HG02973 (cell line): ENCODE measurements around the gene SPRYD4.
A peak's percentile ranks its signal among the peaks of the same experiment; 100 is the strongest.
"Not testable (repeated sequence)": the region's sequence is repeated elsewhere in the genome, so short reads cannot be mapped to it uniquely, and the experiment has no call there.

Experiments used
- ATAC-seq: cut with Tn5 transposase; IDR thresholded peaks from one replicate; pipeline ENCODE4 v1.9.1; 2021; ENCODE audit warnings: moderate library complexity; ENCODE audit not compliant: unreplicated experiment

SPRYD4 gene

DNA sequence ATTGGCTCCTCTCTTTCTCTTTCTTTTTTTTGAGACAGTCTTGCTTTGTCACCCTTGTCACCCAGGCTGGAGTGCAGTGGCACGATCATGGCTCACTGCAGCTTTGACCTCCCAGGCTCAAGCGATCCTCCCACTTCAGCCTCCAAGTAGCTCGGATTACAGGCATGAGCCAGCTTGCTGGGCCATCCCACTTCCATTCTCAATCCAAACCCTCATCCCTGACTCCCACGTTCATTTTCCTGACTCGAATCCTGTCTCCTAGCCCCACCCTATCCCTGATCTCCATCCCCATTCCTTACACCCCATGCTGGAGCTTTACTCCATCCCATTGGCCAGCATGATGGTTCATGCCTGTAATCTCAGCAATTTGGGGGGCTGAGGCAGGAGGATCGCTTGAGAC is 7.8 kb downstream of the SPRYD4 start:
- no peak for ATAC-seq

DNA sequence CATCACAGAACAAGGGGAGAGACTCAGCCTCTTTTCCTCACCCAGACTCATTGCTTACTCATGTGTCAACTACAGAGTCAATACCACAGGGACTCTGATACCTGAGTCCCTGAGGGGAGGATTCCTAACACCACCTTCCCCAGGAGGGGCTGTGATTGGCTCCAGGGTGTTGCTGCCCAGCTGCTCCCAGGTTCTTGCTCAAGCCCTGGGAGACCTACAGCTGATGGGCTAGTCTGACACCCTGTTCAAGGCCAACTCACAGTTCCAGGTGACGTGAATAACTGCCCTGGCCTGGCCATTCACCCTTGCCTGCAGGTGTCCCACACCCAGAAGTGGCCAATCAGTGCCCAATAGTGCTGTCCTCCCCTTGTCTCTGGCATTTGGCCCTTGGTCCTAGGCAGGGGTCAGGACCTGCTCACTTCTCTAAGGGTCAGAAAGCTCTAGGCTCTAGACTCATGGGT is 8.6 kb downstream of the SPRYD4 start:
- no peak for ATAC-seq

DNA sequence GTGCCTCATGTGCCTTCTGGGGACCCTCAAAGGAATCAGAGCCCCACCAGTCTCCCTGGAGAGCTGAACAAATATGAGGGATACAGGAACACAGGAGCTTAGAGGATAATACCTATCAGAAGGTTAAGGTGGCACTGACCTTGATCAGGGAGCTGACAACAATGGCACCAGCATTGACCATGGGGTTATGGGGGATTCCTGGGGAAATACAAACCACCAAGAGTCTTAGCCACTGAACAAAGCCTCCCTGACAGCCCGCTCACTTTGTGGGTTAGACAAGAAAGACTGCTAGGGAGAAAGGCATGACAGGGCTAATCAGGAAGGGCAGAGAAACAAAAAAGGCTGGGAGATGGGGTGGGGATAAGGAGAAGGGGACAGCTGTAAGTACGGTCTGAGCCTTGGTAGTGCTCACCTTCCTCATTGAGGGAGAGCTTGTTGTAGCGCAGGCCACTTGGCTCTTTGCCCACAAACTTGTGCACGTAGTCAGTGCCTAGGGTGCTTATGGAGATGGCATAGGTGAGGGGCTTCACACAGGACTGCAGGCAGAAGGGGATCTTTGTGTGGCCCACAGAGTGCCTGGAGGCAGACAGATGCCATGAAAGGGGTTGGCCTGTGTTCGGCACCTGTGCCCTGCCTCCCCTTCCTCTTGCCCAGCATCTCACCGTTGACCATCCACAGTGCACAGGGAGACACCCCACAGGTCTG is 9.3 kb downstream of the SPRYD4 start:
- ATAC-seq: no peak

DNA sequence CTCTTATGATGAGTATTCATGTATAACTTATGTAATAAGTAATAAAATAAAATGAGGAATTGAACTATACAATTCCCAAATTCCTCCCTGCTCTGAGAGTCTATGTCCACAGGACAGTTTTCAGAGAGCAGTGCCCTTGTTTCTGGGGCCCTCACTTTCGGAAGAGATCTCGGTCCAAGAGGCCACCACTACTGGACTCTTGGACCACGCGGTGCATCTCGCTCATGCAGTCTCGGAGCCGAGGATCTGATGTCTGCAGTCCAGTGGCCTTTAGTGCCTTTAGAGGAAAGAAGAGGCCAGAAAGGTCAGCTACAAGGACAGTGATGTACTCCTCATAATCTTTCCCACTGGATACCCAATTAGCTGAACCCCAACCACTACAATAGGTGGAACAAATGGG is 11.2 kb downstream of the SPRYD4 start:
- ATAC-seq: no peak

DNA sequence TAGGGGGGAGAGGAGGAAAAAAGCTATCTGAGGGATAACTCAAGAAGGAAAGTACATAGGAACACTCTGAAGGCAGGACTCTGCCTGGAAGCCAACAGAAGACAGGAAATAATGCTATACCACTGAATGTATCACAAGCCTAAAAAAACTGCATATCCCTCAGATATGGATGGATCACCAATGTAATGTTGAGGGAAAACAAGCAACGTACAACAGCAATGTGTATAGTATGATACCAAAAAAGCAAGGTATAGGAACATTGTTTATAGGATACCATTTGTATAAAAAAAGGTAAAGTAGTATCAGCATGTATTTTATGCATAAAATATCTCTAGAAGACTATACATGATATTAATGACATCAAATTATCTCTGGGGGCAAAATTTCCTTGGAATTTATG is 16.2 kb downstream of the SPRYD4 start:
- no peak for ATAC-seq

DNA sequence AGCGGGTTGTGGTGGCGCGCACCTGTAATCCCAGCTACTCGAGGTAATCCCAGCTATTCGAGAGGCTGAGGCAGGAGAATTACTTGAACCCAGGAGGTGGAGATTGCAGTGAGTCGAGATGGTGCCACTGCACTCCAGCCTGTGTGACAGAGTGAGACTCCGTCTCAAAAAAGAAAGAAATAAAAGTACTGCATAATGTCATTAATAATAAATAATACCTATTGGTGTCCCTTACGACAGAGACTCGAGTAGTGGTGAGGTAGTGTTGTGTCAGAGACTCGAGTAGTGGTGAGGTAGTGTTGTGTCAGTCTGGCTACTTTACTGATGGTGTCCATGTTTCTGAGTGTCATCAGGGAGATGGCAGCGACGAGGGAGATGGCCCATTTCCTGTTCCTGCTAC is 18.3 kb downstream of the SPRYD4 start:
- ATAC-seq: no peak

DNA sequence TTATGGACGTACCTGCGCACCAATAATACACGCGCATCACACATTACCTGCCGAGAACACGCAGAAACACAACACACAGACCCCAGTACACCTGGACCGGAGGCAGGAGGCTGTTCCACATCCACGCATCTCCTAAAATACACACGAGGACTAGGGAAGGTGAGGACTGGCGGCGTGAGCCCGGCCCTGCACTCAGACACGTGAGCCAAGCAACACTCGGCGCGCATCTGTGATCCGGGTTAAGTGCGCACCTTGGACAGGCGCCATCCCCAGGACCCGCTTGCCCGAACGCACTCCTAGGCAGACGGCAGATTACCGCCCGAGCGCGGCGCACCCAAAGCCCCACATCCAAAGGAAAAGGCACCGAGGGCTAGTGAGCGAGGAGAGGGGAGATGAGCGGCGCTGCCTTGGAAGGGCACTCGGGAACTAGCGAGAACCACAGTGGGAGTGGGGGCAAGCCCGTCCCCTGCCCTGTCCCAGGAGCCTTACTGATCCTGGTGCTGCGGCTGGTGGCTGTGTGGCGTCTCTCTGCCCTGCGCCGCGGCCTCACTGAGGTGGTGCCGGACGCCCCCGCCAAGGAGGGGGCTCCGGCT is 19.2 kb downstream of the SPRYD4 start:
- peak; percentile 30 for ATAC-seq

DNA sequence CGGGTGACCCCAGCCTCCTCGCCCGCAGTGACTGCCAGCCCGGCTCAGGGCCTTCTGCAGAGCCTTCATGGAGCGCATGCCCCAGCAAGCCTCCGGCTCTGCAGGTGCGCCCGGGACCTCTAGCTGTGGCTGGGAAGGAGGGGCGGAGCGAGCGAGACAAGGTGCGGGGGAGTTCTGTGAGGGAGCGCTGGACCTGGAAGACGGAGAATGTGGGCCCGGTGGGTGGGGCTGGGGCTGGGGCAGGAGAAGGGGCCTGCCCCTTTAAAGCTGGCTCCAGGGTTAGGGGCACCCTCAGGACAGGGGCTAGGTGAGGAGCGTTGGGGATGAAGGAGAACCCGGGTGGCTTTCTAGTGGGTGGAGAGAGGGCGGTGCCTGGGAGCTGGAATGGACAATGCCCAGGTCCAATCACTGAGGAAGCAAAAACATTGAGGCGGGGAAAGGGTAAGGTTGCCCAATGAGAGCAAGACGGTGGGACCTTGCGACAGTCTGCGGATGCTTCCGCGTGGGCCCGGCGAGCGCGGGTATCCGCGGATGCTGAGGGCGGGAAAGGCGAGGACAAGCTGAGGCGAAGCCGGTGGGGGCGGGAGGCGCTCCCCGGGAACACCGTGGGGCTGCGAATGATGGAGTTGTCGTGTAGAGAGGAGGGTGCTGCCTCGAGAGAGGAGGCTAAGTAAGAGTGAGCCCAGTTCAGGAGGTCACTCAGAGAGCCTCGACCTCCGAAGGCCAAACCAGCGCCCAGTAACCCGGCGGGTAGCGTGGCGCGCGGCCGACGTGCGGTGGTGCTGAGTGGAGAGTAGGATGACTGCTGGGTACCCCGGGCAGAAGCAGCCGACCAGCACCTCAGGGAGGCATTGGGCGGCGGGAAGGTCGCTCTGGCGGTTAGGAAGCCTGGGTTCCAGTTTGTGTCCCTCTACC is 19.9 kb downstream of the SPRYD4 start, which contains the start of gene GLS2:
GLS2 (minus strand) TSS at position 121 of the 915 bp plus-strand sequence; CDS start at position 78, 43 bp downstream.
- peak; percentile 84 for ATAC-seq

DNA sequence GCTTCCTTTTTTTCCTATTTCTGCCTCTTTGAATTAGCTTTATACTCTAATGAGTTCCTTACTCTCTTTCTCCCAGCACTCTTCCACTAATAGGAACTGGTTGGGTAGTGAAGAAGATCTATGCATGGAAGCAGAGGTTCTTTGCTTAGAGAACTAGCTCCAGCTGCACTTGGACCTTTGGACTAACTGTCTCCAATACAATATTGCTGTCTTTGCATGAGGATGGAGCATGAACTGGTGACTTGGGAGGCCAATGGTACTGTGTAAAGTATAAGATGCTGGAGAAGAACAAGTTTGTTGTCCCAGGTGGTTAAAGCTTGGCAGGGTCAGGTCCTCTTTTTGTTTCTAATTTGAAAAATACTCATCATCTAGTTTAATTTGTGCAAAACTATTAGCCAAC is 22.0 kb downstream of the SPRYD4 start:
- no peak for ATAC-seq

DNA sequence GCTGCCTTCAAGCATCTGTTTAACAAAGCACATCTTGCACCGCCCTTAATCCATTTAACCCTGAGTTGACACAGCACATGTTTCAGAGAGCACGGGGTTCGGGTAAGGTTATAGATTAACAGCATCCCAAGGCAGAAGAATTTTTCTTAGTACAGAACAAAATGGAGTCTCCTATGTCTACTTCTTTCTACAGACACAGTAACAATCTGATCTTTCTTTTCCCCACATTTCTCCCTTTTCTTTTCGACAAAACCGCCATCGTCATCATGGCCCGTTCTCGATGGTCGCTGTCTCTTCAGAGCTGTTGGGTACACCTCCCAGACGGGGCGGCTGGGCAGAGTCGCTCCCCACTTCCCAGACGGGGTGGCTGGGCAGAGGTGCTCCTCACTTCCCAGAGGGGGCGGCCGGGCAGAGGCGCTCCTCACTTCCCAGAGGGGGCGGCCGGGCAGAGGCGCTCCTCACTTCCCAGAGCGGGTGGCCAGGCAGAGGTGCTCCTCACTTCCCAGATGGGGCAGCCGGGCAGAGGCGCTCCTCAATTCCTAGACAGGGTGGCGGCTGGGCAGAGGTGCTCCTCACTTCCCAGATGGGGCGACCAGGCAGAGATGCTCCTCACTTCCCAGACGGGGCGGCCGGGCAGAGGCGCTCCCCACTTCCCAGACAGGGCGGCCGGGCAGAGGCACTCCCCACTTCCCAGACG is 25.2 kb downstream of the SPRYD4 start:
- ATAC-seq: not testable (repeated sequence)

DNA sequence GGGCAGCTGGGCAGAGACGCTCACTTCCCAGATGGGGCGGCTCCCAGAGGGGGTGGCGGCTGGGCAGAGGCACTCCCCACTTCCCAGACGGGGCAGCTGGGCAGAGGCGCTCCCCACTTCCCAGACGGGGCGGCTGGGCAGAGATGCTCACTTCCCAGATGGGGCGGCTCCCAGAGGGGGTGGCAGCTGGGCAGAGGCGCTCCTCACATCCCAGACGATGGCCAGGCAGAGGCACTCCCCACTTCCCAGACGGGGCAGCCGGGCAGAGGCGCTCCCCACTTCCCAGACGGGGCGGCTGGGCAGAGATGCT is 25.7 kb downstream of the SPRYD4 start:
- ATAC-seq: not testable (repeated sequence)

DNA sequence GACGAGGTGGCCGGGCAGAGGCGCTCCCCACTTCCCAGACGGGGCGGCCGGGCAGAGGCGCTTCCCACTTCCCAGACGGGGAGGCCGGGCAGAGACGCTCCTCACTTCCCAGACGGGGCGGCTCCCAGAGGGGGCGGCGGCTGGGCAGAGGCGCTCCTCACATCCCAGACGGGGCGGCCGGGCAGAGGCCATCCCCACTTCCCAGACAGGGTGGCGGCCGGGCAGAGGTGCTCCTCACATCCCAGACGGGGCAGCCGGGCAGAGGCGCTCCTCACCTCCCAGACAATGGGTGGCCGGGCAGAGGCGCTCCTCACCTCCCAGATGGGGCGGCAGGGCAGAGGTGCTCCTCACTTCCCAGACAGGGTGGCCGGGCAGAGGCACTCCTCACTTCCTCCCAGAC is 26.1 kb downstream of the SPRYD4 start:
- not testable (repeated sequence) for ATAC-seq

DNA sequence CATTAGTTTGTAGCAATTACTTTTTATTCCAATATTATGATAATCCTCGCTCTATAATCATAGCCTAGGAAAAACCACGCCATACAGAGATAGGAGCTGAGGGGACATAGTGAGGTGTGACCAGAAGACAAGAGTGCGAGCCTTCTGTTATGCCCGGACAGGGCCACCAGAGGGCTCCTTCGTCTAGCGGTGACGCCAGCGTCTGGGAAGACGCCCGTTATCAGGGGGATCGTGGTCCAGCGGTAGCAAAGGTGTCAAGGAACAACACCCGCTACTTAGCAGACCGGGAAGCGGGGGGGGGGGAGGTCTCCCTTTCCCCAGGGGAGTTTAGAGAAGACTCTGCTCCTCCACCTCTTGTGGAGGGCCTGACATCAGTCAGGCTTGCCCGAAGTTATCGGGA is 28.3 kb downstream of the SPRYD4 start:
- not testable (repeated sequence) for ATAC-seq

DNA sequence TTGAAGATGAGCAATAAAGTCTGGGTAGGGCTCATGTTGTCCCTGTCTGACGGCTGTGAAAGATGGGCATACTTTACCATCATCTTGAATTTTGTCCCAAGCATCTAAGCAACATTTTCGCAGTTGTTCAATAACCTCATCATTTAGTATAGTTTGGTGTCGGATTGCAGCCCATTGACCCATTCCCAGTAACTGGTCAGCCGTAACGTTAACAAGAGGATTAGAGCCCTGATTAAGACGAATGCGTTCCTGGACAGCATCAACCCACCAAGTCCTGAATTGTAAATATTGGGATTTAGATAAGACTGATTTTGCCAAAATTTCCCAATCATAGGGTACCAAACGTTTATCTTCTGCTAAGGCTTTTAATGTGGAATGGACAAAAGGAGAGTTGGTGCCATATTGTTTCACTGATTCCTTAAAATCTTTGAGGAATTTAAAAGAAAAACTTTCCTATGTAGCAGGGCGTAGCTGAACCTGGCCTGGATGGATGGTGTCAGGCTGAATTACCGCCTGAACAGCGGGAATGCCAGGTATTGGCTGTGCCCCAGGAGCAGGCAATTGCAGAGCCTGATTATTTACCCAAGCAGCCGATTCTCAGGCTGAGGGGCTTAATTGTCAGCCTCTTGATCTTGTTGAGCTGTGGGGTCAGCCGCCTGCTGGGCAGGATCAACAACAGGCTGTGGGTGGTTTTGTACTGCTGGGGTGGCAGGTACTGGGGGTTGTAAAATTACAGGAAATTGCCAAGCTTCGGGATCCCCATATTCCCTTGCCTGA is 29.9 kb downstream of the SPRYD4 start:
- ATAC-seq: not testable (repeated sequence)

DNA sequence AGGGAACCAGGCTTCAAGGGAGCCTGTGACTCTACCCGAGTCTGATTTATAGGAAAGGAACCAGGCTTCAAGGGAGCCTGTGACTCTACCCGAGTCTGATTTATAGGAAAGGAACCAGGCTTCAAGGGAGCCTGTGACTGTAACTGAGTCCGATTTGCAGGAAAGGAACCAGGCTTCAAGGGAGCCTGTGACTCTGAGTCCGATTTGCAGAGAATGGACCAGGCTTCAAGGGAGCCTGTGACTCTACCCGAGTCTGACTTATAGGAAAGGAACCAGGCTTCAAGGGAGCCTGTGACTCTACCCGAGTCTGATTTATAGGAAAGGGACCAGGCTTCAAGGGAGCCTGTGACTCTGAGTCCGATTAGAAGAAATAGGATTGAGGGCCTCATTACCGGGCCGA is 31.1 kb downstream of the SPRYD4 start:
- ATAC-seq: not testable (repeated sequence)

DNA sequence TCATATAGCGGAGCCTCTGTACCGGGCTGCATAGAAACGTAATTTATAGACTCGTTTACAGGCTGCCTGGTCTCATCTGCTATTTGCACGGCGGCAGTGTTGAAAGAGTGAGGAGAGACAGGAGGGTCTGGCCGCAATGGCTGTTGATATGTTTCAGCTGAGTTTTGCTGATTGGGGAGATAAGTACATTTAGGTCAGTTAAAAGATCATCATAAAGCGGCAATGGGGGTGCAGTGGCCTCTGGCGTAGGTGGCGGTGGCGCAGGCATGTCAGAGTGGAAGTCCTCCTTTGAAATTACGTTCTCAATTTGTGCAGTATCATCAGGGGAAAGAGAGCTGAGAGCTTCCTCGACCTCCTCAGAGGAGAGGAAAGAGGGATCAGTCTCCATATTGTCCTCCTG is 31.5 kb downstream of the SPRYD4 start:
- not testable (repeated sequence) for ATAC-seq

DNA sequence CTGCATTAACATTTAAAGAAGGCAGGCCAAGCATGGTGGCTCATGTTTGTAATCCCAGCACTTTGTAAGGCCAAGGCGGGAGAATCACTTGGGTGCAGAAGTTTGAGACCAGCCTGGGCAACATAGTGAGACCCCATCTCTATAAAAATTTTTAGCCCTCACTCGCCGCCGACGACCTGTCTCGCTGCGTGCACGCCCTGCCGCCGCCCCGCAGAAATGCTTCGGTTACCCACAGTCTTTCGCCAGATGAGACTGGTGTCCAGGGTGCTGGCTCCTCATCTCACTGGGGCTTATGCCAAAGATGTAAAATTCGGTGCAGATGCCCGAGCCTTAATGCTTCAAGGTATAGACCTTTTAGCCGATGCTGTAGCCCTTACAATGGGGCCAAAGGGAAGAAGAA is 42.4 kb downstream of the SPRYD4 start:
- no peak for ATAC-seq

DNA sequence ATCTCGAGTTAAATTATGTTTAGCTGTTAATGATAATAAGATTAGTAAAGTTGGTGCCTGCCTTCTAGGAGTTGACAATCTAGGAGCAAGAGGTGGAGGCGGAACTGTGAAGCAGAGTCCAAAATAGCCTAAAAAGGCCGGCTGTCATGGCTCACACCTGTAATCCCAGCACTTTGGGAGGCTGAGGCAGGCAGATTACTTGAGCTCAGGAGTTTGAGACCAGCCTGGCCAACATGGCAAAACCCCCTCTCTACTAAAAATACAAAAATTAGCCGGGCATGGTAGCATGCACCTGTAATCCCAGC is 45.6 kb downstream of the SPRYD4 start:
- ATAC-seq: not testable (repeated sequence)

DNA sequence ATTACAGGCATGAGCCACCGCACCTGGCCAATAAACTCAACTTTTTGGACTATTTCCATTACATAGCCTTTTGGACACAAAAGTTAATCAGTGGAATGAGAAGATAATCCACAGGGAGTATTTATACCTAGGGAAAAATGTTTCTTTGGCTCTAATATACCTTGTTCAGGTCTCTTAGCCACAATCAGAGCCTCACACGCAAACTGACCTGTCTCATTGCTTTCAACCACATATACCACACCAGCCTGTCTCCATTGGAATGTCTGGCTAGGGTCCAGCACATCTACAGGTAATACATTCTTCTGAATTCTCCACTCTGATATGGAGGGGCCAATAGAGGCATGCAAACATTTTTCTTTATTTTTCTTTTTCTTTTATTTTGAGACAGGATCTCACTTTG is 49.5 kb downstream of the SPRYD4 start:
- ATAC-seq: no peak

DNA sequence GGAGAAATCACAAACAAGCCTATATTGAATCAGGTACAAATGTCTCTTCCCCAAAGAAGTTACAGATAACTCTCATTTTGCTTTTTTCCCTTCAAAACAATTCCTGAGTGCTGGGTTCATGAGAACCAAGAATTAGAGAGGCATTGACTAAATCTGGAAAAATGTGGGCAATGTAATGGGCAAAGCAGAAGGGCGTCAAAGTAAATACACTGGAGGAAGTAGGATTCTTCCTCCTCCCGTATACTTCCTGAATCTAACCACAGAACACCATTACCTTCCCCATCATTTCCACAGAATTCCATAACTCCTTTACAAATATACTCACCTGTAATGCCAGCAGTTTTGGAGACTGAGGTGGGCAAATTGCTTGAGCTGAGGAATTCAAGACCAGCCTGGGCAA is 50.2 kb downstream of the SPRYD4 start:
- ATAC-seq: no peak

DNA sequence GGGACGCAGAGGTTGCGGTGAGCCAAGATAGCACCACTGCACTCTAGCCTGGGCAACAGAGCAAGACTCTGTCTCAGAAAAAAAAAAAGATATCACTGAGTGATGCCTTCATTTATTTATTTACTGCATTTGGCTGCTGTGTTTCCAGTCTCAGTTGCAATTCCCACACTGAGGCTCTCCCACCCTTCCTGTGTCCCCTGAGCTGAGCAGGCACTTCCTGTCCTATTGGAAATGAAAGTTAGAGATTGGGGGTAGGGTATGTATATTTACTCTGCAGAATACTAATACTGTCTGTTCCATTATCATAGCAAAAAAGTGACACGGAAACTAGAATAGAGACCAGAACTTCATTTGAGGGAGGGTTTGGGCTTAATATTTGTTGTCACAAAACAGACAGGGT is 51.7 kb downstream of the SPRYD4 start:
- no peak for ATAC-seq
